Upper lobe of right lung (tissue), 1 donor: ENCODE measurements around the gene ZFTA. TPM values are rescaled to one million over a fixed set of nuclear protein-coding genes. Genes with fewer than 3 reads are reported as not detected.

Experiments used
- ATAC-seq: fragments of 200-7000 bp; cut with Tn5 transposase; one replicate; pipeline ENCODE4 v1.9.1; 2020; ENCODE audit warnings: mild to moderate bottlenecking, moderate library complexity
- DNase-seq: peaks from one replicate; pipeline ENCODE4 v3.0.0-alpha.2; 2020
- H3K27ac ChIP-seq: fragments of 200-600 bp; one replicate; pipeline ENCODE4 v1.8.0; 2022
- H3K27me3 ChIP-seq: fragments of 200-600 bp; one replicate; pipeline ENCODE4 v1.8.0; 2022; ENCODE audit warnings: mild to moderate bottlenecking
- H3K36me3 ChIP-seq: fragments of 200-600 bp; one replicate; pipeline ENCODE4 v1.8.0; 2022
- H3K4me1 ChIP-seq: fragments of 200-600 bp; one replicate; pipeline ENCODE4 v1.8.0; 2022
- H3K4me3 ChIP-seq: fragments of 200-600 bp; one replicate; pipeline ENCODE4 v1.8.0; 2022; ENCODE audit warnings: mild to moderate bottlenecking
- H3K9me3 ChIP-seq: fragments of 200-600 bp; one replicate; pipeline ENCODE4 v1.8.0; 2022
- intact Hi-C: fragments of 100-400 bp; cut with DNase I; formaldehyde crosslinking; loops from one replicate; pipeline ENCODE4 v1.11.0; 2022
- total RNA-seq: library from RNA; stranded (reverse); fragmentation: NEBNext Ultra II Directional; extraction: Animal tissue kit (Norgen Biotek cat#: 25700); gene quantifications from one replicate; pipeline ENCODE4 v1.2.1, GENCODE V29; 2021
- TF ChIP-seq, protein P1 (sequence below): fragments of 200-600 bp; IDR thresholded peaks from one replicate; pipeline ENCODE4 v1.8.0; 2022; ENCODE audit warnings: antibody characterized with exemption
- donor health status: DM: no; HTN: yes; CAD: no; lungs with severe emphysema.

ZFTA gene
- total RNA-seq, 1 donor from 2014 or later = 9.5 TPM

- Histone ChIP-seq H3K9me3 (no peaks in the 10 kb centered on the region), H3K4me1 (no peaks in the 10 kb centered on the region), H3K27ac (no peak overlapping the region), H3K27me3 (no peaks in the 10 kb centered on the region), H3K4me3 (no peak overlapping the region), H3K36me3 (no peaks in the 10 kb centered on the region)
- intact Hi-C loops = no loop called here
- TF ChIP-seq, protein P1, sequence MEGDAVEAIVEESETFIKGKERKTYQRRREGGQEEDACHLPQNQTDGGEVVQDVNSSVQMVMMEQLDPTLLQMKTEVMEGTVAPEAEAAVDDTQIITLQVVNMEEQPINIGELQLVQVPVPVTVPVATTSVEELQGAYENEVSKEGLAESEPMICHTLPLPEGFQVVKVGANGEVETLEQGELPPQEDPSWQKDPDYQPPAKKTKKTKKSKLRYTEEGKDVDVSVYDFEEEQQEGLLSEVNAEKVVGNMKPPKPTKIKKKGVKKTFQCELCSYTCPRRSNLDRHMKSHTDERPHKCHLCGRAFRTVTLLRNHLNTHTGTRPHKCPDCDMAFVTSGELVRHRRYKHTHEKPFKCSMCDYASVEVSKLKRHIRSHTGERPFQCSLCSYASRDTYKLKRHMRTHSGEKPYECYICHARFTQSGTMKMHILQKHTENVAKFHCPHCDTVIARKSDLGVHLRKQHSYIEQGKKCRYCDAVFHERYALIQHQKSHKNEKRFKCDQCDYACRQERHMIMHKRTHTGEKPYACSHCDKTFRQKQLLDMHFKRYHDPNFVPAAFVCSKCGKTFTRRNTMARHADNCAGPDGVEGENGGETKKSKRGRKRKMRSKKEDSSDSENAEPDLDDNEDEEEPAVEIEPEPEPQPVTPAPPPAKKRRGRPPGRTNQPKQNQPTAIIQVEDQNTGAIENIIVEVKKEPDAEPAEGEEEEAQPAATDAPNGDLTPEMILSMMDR = no peak
- ATAC-seq (no peak), DNase-seq (no peak)
Observed at GRCh38 chr11:63802637-63803414, 34.3 kb upstream of the ZFTA start.

DNA sequence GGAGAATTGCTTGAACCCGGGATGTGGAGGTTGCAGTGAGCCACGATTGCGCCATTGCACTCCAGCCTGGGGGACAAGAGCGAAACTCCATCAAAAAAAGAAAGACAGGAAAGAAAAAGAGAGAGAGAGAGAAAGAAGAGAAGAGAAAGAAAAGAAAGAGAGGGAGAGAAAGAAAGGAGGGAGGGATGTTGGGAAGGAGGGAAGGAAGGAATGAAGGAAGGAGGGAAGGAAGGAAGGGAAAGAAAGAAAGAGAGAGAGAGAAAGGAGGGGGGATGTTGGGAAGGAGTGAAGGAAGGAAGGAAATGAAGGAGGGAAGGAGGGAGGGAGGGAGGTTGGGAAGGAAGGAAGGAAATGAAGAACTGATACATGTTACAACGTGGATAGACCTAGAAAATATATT lies 32.3 kb upstream of the ZFTA start:
- Histone ChIP-seq H3K9me3 (no peaks in the 10 kb centered on the region), H3K4me1 (no peaks in the 10 kb centered on the region), H3K27ac (no peak overlapping the region), H3K4me3 (no peak overlapping the region), H3K27me3 (no peaks in the 10 kb centered on the region), H3K36me3 (no peaks in the 10 kb centered on the region)
- ATAC-seq (no peak), DNase-seq (no peak)
- intact Hi-C loops = no loop called here
- TF ChIP-seq, protein P1 = no peak

GRCh38 chr11:63795066-63795465 lies 26.5 kb upstream of the ZFTA start:
- no peak for ATAC-seq
- H3K4me1 ChIP-seq = no peaks in the 10 kb centered on the region
- intact Hi-C loops = no loop called here

DNA sequence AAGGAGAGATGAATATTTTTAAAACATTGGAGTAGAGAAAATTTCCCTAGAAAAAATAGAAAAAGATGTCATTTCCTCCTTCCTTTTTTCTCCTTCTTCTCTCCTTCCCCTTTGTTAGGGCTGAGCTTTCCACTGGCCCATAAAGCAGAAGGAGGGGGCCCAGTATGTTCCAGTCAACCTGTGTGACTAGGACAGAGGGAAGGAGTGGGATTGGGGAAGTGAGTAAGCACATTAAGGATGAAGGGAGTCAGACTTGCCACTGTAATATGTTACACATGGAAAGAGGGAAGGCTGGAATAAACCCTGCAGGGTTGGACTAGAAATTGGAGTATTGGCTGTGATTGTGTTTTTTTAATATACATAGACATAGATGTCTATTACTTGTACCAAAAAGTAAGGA lies 24.6 kb upstream of the ZFTA start:
- Histone ChIP-seq H3K27ac (no peak overlapping the region), H3K9me3 (peaks cover 9% of the 10 kb centered on the region), H3K27me3 (no peaks in the 10 kb centered on the region), H3K4me3 (no peak overlapping the region), H3K36me3 (no peaks in the 10 kb centered on the region), H3K4me1 (no peaks in the 10 kb centered on the region)
- TF ChIP-seq, protein P1 = no peak
- peak; percentile 85 for ATAC-seq
- intact Hi-C loops = no loop called here
- DNase-seq = no peak

More at GRCh38 chr11:63795066-63795465, 26.5 kb upstream of the ZFTA start:
- TF ChIP-seq, protein P1 = no peak
- Histone ChIP-seq H3K27me3 (no peaks in the 10 kb centered on the region), H3K36me3 (no peaks in the 10 kb centered on the region), H3K9me3 (peaks cover 9% of the 10 kb centered on the region), H3K4me3 (no peak overlapping the region), H3K27ac (no peak overlapping the region)
- DNase-seq = no peak

DNA sequence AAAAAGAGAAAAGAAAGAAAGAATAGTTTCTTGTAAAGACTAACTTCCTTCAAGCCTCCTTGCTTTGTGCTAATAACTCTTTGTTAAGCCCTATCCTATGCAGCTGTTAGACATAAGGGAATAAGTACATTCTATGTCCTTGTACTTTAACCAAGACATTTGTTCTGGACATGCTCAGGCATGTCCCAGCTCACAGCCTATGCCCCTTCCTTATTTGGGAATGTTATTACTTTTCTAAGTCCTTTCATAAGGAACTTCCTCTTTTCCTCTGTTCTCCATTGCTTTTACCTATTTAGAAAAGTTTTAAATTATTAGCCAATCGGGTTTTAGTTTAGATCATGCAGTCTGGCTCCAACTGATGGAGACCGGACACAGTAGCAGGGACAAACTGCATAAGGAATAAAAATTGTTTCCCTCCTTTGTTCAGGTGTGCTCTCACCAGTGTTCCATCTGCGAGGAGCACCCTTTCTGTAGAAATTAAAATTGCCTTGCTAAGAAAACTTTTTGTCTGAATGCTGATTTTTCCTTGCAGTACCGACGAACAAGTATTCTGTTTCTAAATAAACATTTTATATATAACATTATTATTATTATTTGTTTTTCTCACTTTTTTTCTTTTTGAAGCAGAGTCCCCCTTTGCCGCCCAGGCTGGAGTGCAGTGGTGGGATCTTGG lies 23.1 kb upstream of the ZFTA start:
- Histone ChIP-seq H3K36me3 (no peaks in the 10 kb centered on the region), H3K4me1 (no peaks in the 10 kb centered on the region), H3K27me3 (no peaks in the 10 kb centered on the region), H3K27ac (no peak overlapping the region), H3K9me3 (peaks cover 9% of the 10 kb centered on the region), H3K4me3 (no peak overlapping the region)
- TF ChIP-seq, protein P1 = no peak
- intact Hi-C loops = no loop called here
- no peak for DNase-seq
- no peak for ATAC-seq
